ENCODE measurements around the gene TTLL3. TPM values are rescaled to one million over a fixed set of nuclear protein-coding genes. Genes with fewer than 3 reads are reported as not detected.

TTLL3 gene
- polyA plus RNA-seq, 1 donor from 2014 or later, result 47.6 TPM

DNA sequence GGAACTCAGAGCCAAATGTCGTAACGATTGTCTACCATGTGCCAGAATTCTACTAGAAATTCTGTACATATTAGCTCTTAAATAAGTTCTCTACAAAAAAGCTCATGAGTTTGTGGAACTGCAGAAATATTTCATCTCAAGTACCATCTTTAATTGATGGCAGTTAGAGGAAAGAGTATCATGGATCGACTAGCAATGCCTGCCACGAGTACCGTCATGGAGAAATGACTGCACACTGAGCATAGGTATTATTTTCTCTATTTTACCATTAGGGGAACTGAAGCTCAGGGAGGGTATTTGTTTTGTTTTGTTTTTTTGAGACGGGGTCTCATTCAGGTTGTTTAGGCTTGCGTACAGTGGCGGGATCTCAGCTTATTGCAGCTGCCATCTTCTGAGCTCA is 31.0 kb downstream of the TTLL3 start:
- Histone ChIP-seq H3K79me2 (replicated peaks; ENCODE audit: insufficient read depth, low read length) (no peaks in the 10 kb centered on the region), H3K27ac (ENCODE audit: low read length) (no peak overlapping the region), H3F3A (ENCODE audit: insufficient read depth, low read length, poor library complexity, severe bottlenecking) (no peaks in the 10 kb centered on the region), H4K20me1 (ENCODE audit: insufficient read depth) (no peaks in the 10 kb centered on the region), H3K36me3 (ENCODE audit: insufficient read depth, low read length) (no peaks in the 10 kb centered on the region), H3K27me3 (ENCODE audit: insufficient read depth, low read depth, low read length) (no peaks in the 10 kb centered on the region), H3K9me2 (ENCODE audit: insufficient read depth, low read length) (no peaks in the 10 kb centered on the region), H3K9ac (ENCODE audit: low read length) (no peak overlapping the region), H3K4me2 (ENCODE audit: low read length) (no peak overlapping the region), H3K9me3 (ENCODE audit: low read length) (no peaks in the 10 kb centered on the region), H2AFZ (ENCODE audit: low read depth, low read length) (no peak overlapping the region), H3K4me3 (ENCODE audit: low read length) (no peak overlapping the region)
- no peak for TF ChIP-seq EP300 (conservative IDR thresholded peaks at IDR 0.05; ENCODE audit: poor library complexity, severe bottlenecking)
- TF ChIP-seq REST (IDR thresholded peaks at IDR 0.05; ENCODE audit: borderline replicate concordance), result no peak
- no peak for TF ChIP-seq SMC3 (conservative IDR thresholded peaks at IDR 0.05; ENCODE audit: poor library complexity)
- no peak for TF ChIP-seq EZH2 (IDR thresholded peaks at IDR 0.05; ENCODE audit: borderline replicate concordance, insufficient read depth, low read length, poor library complexity, severe bottlenecking)
- no peak for TF ChIP-seq RAD21 (conservative IDR thresholded peaks at IDR 0.05)
- TF ChIP-seq MXI1 (conservative IDR thresholded peaks at IDR 0.05; ENCODE audit: poor library complexity, severe bottlenecking), result no peak
- TF ChIP-seq CTCF (IDR thresholded peaks at IDR 0.05; ENCODE audit: poor library complexity, severe bottlenecking), result no peak
- no peak for TF ChIP-seq POLR2AphosphoS5 (IDR thresholded peaks at IDR 0.05)
- no peak for TF ChIP-seq TAF1 (IDR thresholded peaks at IDR 0.05; ENCODE audit: low read depth)

- Histone ChIP-seq H3K79me2 (replicated peaks; ENCODE audit: insufficient read depth, low read length) (no peaks in the 10 kb centered on the region), H3K4me2 (ENCODE audit: low read length) (peak within 1 kb of the TSS; percentile 59), H3K36me3 (ENCODE audit: insufficient read depth, low read length) (no peaks in the 10 kb centered on the region), H3K4me3 (ENCODE audit: low read length) (peak within 1 kb of the TSS; percentile 91), H3K27ac (ENCODE audit: low read length) (no peak within 1 kb of the TSS), H3K27me3 (ENCODE audit: insufficient read depth, low read depth, low read length) (no peaks in the 10 kb centered on the region), H3K9ac (ENCODE audit: low read length) (peak within 1 kb of the TSS; percentile 75), H3K9me3 (ENCODE audit: low read length) (no peaks in the 10 kb centered on the region), H2AFZ (ENCODE audit: low read depth, low read length) (peak within 1 kb of the TSS; percentile 87), H3K9me2 (ENCODE audit: insufficient read depth, low read length) (no peaks in the 10 kb centered on the region), H4K20me1 (ENCODE audit: insufficient read depth) (no peaks in the 10 kb centered on the region), H3F3A (ENCODE audit: insufficient read depth, low read length, poor library complexity, severe bottlenecking) (no peaks in the 10 kb centered on the region)
- TF ChIP-seq MXI1 (conservative IDR thresholded peaks at IDR 0.05; ENCODE audit: poor library complexity, severe bottlenecking) (peak; percentile 95), RAD21 (conservative IDR thresholded peaks at IDR 0.05) (peak; percentile 11), POLR2AphosphoS5 (IDR thresholded peaks at IDR 0.05) (peak; percentile 65), CTCF (IDR thresholded peaks at IDR 0.05; ENCODE audit: poor library complexity, severe bottlenecking) (no peak), SMC3 (conservative IDR thresholded peaks at IDR 0.05; ENCODE audit: poor library complexity) (peak; percentile 36), TAF1 (IDR thresholded peaks at IDR 0.05; ENCODE audit: low read depth) (peak; percentile 24), EP300 (conservative IDR thresholded peaks at IDR 0.05; ENCODE audit: poor library complexity, severe bottlenecking) (no peak)
Observed at GRCh38 chr3:9843715-9844438, 33.8 kb downstream of the TTLL3 start, which contains the start of gene RPUSD3. TSS of gene RPUSD3 (minus strand) at chr3:9844008. CDS start at chr3:9843990, 18 bp downstream.
